GM18870 (cell line): ENCODE measurements around the gene CYB5RL.
"Not testable (repeated sequence)": the region's sequence is repeated elsewhere in the genome, so short reads cannot be mapped to it uniquely, and the experiment has no call there.

Experiments
- ATAC-seq: cut with Tn5 transposase; IDR thresholded peaks from one replicate; pipeline ENCODE4 v1.9.1; 2021; ENCODE audit warnings: moderate library complexity; ENCODE audit not compliant: unreplicated experiment

Gene CYB5RL

DNA sequence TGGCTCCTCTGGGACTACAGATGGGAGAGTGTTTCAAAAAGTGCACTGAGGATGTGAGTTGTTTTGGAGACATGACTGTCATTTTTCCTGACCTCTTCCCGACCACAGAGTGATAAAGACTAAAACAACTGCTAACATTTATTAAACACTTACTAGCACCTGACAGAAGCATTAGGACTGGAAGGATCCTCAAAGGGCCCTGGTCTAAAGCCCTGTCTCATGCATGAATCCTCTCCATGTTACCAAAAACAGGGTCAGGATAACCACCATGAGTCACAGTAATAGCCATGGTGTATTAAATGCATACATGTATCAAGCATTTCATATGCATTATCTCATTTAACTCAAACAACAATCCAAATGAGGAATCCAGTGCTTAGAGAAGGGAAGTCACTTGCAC is 11.5 kb downstream of the CYB5RL start:
- no peak for ATAC-seq

DNA sequence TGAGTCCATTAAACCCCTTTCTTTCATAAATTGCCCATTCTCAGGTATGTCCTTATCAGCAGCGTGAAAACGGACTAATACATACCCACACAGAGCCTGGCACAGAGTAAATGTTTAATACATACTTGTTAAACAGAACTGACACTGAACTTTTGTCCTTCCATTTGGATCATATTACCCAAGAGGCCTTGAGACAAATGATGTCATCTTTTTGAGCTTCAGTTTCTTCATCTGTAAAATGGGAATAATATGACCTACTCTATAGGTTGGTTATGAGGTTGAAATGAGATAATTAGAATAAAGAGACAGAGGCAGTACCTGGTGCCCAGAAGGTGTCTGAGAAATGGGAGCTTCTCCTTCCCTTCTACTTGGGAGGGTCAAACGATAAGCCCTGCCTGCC is 13.8 kb downstream of the CYB5RL start:
- ATAC-seq, result no peak

DNA sequence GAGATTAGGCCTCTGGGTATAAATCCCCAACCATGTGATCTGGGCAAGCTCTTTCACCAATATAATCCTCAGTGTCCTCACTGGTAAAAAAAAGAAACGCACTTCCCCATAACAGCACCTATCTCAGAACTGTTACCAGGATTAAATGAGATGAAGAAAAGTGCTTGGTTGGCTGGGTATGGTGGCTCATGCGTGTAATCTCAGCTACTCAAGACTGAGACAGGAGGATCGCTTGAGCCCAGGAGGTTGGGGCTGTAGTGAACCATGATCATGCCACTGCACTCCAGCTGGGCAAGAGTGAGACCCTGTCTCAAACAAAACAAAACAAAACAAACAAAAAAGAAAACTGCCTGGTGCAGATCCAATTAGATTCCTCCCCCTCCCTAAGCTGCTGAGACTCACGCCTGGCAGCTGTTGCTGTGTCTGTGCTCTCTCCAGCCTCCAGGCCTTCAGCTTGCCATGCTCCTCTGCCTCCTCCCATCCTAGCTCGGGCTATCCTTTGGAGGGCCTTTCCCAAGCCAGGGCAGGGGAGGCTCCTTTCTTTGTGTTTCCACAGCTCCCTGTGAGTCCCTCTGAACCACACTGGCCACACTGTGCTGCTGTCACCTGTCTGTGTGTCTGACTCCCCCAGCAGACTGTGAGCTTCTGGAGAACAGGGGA is 19.0 kb downstream of the CYB5RL start:
- ATAC-seq, result no peak

DNA sequence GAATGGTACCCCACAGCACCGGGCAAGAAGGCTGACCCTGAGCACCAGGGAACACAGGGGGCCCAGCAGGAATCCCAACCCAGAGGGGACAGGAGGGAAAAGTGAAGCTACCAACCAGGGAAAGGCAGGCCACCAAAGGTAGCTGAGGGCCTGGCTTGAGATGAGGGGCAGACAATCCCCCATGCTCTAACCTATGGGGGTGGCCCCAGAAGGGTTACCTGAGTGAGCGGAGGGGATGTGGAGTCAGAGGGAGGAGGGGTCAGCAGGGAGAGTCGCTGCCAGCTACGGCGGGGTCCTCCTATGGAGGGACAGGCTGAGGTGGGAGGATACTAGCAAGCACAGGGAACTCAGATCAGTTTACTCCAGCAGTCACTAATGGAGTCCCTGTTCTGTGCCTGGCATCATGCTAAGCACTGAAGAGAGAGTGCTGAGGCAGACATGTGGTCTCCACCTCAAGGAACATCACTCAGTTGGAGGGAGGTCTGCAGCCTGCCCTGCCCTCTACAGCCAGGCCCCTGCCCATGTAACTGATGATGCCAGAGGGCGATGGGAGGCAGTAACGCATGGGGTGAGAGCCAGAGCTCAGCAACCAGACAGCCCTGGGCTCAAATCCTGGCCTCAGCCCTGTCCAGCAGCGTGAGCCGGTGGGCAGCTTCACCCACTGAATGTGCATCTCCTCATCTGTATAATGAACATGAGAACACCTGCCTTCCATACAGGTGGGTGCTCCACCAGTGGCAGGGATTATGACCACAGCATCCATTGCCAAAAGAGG is 21.3 kb downstream of the CYB5RL start:
- no peak for ATAC-seq

DNA sequence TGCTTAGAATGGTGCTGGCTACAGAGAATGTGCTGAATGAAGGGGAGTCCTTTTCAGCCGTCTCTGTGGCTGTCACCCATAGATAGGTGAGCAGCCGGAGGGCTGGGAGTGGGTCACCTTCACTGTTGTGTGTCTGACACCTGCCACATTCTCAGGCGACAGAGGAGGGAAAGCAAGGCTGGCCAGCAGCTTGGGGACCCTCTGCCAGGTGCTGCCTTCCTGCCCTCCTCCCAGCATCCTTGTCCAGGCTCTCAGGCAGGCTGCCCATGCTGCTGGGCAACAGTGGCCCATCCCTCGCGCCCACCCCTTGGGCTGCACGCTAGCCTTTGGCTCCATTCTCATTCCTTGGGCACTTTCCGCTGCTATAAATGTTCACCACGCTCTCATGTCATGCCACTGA is 22.1 kb downstream of the CYB5RL start:
- ATAC-seq, result no peak

DNA sequence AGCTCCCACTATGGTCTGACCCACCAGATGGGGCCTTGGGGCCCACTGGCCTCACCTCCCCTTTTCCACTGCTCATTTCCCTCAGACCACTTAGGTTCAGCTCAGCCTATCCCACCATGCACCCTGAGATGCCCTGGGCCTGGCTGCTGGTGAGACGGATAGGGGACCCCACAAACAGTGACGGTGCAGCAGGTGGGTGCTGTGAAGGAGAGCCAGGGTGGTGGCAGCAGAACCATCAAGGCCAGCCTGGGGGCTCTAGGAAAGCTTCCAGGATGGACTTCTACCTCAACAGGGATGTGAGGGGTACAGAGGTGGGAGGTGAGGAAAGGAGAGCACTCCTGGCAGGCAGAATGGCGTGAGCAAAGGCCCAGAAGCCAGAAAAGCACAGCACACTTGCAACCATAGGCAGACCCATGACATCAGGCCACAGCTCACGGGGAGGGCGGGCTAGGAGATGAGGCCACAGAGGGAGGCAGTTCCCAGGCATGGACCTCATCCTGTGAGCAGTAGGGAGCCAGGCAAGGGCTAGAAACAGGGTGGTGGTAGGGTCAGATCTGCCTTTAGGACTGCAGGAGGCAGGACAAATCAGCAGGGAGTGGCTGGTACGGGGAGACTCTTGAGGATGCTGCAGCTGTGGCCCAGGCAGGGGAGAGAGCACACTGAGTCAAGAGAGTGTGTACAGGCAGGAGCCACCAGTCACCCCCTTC is 23.1 kb downstream of the CYB5RL start:
- ATAC-seq, result no peak

DNA sequence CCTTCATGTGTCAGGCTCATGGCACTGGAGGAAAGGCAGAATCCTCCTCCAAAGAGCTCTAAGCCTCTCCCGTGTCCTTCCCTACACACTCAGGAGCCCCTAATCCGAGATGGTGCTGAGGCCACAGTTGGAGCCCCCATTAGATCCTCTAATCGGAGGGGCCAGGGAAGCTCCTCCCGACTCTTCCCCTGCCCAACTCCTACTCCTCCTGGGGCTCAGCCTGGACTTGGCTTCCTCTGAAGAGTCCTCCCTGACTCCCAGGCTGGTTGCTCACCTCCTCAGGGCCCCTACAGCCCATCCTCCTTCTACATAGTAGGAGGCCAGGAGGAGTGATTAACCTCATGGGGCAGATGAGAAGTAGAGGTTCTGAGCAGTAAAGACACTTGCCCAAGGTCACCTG is 25.7 kb downstream of the CYB5RL start:
- no peak for ATAC-seq

DNA sequence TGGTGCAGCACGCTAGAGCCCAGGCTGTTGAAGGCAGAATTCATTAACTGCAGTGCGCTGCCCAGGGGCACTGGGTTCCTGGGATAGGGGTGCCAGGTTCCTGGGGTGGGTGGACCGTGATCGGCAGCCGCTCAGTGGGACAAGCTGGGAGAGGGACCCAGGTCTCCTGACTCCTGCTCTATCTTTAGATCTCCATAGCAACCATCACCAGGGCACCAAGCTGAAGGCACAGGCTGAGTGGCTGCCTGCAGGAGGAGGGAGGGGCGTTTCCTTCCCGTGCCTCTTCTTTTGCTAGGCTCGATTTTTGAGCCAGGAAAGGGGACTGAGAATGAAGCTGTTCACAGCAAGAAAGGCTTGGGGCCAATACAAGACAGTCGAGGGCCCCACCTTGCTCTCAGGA is 26.1 kb downstream of the CYB5RL start:
- ATAC-seq, result no peak

DNA sequence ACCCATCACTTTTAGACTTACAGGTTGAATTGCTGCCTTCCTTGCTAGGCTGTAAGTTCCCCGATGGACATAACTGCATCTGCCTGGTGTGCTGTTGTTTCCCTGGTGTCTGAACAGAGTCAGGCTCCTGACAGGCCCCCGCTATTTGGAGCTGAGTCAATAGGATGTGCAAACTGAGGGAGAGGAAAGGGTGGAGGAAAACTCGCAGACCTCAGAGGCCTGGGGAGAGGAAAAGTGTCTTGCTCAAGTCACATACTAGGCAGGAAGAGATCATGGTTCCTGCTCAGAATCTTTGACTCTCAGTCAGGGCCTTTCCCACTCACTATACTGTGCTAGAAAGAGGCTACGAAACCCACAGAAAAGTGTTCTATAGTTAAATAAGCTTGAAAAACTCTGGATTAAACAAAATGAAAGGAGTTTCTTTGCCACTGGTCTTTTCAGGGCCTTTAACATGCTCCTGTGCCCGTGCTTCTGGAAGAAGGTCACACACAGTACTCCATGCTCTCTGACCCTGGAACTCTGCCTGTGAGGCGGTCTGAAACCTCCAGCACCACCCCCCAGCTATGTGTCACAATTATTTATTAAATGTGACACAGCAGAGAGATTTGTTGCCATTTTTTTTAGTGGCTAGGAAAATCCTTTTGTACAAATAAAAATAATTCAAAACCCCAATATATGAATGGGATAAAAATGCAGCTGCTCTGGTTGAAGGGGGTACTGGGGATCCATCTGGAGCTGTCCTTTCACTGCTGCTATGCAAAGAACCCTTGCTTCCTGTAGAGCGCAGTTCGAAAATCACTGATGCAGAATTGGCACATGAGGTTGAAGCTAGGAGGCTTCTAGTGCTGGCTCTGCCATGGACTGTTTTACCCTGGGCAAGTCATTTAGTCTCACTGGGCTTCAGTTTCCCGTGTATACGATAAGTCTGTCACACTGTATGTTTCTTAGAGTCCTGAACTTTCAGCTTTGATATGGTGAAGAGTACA is 26.9 kb downstream of the CYB5RL start:
- no peak for ATAC-seq

DNA sequence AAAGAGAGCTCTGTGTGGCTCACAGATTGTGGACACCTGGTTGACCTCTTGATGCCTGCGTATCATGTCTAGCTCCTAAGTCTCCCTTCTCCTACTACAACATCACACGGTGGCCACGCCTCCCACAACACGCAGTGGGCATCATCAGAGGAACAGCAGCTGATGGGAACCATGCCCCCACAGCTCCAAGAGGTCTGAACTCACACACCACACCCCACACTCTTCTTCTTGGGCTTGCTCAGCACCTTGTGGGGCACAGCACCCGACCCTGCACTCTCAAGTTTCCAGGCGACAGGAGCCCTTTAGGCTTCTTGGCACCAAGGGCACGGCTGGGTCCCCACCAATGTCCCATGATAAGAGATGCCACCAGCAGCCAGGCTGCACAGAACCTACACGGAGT is 28.2 kb downstream of the CYB5RL start:
- ATAC-seq, result no peak

DNA sequence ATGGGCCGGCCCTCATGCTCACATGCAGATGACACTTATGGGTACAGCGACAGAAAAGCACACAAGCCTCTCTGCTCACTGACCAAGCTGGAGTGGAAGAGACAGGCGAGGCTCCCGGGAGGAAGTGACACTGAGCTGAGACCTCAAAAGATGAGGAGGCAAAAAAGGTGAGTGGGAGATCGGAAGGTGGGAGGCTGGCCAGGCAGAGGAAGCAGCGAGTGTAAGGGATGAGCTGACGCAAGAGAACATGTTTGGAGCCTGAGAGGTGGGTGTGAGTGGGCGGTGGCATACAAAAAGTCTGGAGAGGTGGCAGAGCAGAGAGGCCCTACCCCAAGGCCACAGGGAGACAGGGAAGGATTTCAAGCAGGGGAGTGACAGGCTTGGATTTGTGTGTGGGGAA is 28.8 kb downstream of the CYB5RL start:
- ATAC-seq, result no peak

DNA sequence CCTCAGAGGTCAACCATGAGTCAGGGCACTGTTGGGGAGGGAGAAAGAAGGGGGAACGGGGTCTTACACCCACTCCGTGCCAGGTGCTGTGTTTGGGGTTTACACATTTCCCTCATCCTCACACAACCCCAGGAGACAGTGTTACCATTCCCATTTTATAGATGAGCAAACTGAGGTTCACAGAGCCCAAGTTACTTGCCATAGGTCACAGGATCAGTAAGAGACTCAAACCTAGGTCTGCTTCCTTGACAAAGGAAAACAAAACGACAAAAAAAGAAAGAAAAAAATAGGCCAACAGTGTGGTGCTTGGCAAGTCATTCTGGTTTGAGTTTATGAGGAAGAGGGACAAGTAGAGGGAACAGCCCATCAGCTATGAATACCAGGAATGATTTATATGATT is 30.8 kb downstream of the CYB5RL start:
- no peak for ATAC-seq

DNA sequence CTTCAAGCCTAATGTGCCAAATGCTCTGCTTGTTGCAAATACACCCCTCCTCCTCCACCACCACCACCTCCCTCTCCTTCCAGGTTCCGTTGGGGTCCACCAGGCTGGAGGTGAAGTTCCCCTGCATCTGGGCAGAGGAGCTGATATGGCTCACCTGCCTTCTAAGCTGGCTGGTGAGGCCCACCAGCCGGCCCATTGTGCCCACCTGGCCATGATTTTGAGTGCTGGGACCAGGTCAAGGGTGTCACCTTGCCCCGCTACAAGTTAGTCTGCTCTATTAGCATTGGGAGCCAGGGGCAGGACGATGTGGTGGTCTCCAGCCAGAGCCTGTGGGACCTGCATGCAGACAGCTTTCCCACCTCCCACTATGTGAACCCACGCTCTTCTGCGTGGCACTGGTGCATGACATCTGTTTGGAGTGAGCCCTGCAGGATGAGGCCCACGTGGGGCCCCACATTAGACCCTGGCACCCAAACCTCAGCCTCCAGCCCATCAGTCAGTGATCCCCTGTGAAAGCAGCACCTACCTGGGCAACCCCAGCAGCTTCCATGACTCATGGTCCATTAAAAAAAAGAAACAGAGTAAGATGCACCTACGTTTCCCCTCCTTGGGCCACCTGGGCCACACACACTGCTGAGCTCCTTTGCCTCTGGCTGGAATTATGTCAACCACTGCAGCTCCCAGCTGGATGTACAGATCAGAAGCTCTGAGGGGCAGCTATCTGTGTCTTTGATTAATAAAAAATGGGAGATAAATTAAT is 31.4 kb downstream of the CYB5RL start:
- no peak for ATAC-seq

DNA sequence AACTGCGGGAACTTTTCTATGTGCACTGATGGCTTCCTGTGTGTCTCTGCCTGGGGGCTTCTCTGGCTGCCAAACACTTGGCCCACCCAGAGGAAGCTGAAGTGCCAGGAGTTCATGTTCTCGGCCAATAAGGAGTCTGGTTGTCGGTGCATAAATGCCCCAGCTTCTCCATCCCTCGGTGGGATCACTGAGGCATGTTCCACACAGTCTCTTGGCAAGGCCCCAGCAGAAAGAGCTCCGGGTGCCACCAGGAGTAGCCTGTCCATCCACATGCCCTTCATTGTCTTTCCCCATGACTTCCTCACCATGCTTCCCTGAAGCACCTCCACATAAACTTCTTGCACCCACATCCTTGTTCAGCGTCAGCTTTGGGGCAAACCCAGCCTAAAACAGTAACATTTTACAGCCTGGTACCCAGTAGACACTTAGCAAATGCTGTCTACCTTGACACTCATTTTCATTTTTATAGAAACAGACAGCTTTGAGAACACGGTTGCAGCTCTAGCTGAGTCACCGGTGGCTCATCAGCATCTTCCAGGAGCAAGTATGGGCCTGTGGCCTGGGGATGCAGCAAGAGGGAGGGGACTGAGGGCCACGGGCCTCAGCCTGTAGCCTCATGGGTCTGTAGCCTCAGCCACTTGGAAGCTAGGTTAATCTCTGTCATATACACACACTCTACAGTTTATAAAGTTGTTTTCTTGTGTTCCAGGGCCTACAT is 32.2 kb downstream of the CYB5RL start:
- no peak for ATAC-seq

DNA sequence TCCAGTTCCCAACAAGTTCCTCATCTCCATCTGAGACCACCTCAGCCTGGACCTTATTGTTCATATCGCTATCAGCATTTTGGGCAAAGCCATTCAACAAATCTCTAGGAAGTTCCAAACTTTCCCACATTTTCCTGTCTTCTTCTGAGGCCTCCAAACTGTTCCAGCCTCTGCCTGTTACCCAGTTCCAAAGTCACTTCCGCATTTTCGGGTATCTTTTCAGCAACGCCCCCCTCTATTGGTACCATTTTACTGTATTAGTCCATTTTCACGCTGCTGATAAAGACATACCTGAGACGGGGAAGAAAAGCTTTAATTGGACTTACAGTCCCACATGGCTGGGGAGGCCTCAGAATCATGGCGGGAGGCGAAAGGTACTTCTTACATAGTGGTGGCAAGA is 33.5 kb downstream of the CYB5RL start:
- not testable (repeated sequence) for ATAC-seq

DNA sequence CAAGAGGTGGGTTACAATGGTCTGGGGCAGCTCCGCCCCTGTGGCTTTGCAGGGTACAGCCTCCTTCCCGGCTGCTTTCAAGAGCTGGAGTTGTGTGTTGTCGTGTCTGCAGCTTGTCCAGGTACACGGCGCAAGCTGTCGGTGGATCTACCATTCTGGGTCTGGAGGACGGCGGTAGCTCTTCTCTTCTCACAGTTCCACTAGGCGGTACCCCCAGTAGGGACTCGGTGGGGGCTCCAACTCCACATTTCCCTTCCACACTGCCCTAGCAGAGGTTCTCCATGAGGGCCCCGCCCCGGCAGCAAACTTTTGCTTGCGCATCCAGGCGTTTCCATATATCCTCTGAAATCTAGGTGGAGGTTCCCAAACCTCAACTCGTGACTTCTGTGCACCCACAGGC is 34.7 kb downstream of the CYB5RL start:
- ATAC-seq, result no peak

DNA sequence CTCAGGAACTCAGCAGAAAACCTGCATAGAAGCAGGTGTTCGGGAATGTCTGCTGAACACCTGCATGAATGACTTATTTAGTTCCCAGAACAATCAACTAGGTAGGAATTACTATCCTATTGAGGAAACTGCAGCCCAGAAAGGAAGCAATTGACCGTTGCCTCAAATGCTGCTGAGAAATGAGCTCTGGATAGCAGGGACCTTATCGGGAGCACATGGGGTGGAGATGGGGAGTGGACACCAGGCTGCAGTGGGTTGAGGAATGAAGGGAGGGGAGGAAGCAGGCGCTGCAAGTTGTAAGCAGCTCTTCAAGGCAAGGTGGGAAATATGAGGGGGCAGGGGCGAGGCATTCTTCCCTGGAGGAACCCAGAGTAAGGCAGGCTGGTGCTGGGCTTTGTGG is 36.3 kb downstream of the CYB5RL start:
- no peak for ATAC-seq

DNA sequence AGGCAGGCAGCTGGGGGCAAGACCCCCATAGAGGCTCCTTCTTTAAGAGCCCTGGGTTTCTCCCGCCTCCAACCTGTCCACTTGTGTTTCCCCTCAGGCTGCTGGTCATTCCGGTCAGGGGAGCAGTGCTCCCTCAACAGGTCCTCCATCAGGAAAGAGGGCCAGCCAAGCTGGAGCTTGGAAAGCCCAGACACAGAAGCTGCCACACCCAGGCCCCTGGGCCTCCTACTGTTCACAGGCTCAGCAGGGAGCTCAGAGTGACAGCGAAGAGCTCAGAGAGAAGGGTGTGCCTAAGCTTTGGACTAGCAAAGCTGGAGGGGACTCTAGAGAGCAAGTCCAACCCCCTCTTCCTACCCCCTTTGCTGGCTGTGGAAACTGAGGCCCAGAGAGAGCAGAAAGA is 36.8 kb downstream of the CYB5RL start:
- no peak for ATAC-seq

DNA sequence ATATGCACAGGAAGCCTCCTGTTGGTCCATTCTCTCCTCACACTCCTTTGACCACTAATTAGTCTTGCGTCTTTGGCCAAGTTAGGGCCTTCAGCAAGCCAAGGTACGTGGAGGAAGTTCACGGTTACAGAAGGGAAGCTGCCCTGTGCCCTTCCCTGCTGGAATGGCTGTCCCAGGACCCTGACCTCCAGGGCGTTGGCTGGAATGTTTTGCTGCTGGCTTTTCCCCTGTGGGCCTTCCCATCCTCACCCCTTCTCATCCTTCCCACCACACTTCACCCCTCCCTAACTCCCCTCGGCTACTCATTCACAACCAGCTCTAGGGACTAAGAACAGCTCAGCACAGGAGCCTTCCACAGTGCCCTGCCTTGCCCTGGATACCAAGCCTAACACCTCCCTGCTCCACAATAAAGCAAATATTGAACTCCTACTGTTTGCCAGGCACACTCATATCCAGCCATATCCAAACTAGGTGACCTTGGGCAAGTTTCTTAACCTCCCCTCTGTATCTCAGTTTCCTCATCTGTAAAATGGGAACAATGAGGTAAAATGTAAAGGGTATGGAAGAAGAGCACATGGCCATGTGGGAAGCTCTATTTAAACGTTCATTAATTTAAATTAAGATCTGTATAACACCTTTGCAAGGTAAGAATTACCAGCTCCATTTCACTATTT is 38.2 kb downstream of the CYB5RL start:
- no peak for ATAC-seq
